ENCODE data around the gene WRNIP1. TPM values are rescaled to one million over a fixed set of nuclear protein-coding genes. Genes with fewer than 3 reads are reported as not detected.

WRNIP1 gene
- total RNA-seq, 4 donors from 2014 or later: 66.0 to 75.6 (median 69.9) TPM

DNA sequence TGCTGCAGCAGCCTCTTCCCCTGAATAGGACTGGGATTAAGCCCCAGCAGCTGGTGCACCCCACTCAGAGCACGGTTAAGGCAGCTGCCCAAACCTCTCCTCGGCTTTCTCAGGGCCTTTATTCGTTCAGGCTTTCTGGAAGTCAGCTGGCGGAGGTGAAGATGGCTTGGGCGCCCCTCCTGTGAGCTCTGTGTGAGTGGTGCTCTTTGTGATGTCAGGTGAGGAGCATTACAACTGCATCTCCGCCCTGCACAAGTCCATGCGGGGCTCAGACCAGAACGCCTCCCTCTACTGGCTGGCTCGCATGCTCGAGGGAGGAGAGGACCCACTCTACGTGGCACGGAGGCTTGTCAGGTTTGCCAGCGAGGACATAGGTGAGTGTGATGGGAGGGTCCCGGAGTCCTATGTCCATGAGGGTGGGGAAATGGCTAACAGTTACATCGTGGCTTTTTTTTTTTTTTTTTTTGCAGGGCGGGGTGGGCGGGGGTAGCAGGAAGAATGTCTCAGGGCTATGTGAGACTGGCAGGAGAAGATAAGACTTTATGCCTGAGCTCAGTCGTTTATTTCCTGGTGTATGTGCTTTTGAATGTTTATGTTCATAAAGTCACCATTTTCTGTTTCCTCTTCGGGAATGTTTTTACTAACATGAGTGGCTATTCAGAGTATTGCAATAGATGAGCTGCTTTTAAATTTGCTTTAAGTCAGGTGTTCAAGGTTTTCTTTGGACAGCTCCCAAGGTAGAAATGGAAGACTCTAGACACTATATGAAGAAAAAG is 18.2 kb downstream of the WRNIP1 start:
- no peak overlapping the region for H3K4me3 ChIP-seq
- TF ChIP-seq POLR2A (IDR thresholded peaks at IDR 0.05): no peak
- TF ChIP-seq, protein P1, sequence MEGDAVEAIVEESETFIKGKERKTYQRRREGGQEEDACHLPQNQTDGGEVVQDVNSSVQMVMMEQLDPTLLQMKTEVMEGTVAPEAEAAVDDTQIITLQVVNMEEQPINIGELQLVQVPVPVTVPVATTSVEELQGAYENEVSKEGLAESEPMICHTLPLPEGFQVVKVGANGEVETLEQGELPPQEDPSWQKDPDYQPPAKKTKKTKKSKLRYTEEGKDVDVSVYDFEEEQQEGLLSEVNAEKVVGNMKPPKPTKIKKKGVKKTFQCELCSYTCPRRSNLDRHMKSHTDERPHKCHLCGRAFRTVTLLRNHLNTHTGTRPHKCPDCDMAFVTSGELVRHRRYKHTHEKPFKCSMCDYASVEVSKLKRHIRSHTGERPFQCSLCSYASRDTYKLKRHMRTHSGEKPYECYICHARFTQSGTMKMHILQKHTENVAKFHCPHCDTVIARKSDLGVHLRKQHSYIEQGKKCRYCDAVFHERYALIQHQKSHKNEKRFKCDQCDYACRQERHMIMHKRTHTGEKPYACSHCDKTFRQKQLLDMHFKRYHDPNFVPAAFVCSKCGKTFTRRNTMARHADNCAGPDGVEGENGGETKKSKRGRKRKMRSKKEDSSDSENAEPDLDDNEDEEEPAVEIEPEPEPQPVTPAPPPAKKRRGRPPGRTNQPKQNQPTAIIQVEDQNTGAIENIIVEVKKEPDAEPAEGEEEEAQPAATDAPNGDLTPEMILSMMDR (IDR thresholded peaks at IDR 0.05): no peak
- no peak for DNase-seq
- intact Hi-C loops (cut with DNase I): loop anchor here (10.0 kb wide), 1 partner anchor 141 kb away; no protein-coding TSS in a partner anchor
- peaks cover 0 to 15% (median 5%) of the 10 kb centered on the region in 3 donors for H3K4me1 ChIP-seq
- no peak overlapping the region for H3K27ac ChIP-seq
- no peaks in the 10 kb centered on the region for H3K27me3 ChIP-seq
- H3K36me3 ChIP-seq: peaks cover 0 to 100% (median 26%) of the 10 kb centered on the region in 3 donors
- H3K9me3 ChIP-seq: no peaks in the 10 kb centered on the region
- 51 to 59% methylated on average over 9 to 12 of the region's 19 CpGs for WGBS, 2 donors

DNA sequence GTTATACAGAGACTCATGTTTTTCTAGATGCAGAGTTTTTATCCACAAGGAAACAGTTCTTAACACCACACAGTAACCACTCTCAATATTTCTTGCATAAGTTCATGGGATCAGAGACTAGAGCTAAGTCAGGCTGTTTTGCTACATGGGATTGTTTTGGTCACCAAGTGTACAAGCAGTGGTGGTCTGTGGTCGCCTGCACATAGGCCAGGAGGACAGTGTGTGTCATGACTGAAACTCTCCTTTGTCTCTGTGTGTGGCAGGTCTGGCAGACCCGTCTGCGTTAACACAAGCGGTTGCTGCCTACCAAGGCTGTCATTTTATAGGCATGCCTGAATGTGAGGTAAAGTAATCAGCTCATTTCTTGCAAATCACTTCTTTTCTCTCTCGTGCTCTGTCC is 18.9 kb downstream of the WRNIP1 start:
- Histone ChIP-seq H3K4me3 (no peak overlapping the region), H3K36me3 (peaks cover 0 to 98% (median 24%) of the 10 kb centered on the region in 3 donors), H3K4me1 (peaks cover 0 to 15% (median 5%) of the 10 kb centered on the region in 3 donors), H3K27ac (no peak overlapping the region), H3K9me3 (no peaks in the 10 kb centered on the region), H3K27me3 (no peaks in the 10 kb centered on the region)
- DNase-seq: no peak
- WGBS, 2 donors: 85 to 88% methylated on average over 5 of the region's 5 CpGs
- intact Hi-C loops (cut with DNase I): loop anchor here (10.0 kb wide), 1 partner anchor 141 kb away; no protein-coding TSS in a partner anchor
- TF ChIP-seq, protein P1 (IDR thresholded peaks at IDR 0.05): no peak
- TF ChIP-seq POLR2A (IDR thresholded peaks at IDR 0.05): no peak

DNA sequence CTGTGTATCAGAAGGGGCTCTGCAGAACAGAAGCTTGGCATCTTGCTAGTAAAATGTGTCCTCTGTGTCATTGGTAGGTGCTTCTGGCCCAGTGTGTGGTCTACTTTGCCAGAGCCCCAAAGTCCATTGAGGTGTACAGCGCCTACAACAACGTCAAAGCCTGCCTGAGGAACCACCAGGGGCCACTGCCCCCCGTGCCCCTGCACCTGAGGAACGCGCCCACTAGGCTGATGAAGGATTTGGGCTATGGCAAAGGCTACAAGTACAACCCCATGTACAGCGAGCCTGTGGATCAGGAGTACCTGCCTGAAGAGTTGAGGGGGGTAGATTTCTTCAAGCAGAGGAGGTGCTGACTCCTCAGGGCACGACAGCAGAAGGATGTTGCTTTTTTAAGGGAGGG is 19.7 kb downstream of the WRNIP1 start:
- 96 to 99% methylated on average over 2 to 5 of the region's 7 CpGs for WGBS, 2 donors
- intact Hi-C loops (cut with DNase I): loop anchor here (10.0 kb wide), 1 partner anchor 140 kb away; no protein-coding TSS in a partner anchor
- TF ChIP-seq POLR2A (IDR thresholded peaks at IDR 0.05): no peak
- TF ChIP-seq, protein P1 (IDR thresholded peaks at IDR 0.05): no peak
- Histone ChIP-seq H3K36me3 (peaks cover 0 to 97% (median 19%) of the 10 kb centered on the region in 3 donors), H3K27me3 (no peaks in the 10 kb centered on the region), H3K9me3 (no peaks in the 10 kb centered on the region), H3K27ac (no peak overlapping the region), H3K4me3 (no peak overlapping the region), H3K4me1 (peaks cover 0 to 15% (median 5%) of the 10 kb centered on the region in 3 donors)
- no peak for DNase-seq

DNA sequence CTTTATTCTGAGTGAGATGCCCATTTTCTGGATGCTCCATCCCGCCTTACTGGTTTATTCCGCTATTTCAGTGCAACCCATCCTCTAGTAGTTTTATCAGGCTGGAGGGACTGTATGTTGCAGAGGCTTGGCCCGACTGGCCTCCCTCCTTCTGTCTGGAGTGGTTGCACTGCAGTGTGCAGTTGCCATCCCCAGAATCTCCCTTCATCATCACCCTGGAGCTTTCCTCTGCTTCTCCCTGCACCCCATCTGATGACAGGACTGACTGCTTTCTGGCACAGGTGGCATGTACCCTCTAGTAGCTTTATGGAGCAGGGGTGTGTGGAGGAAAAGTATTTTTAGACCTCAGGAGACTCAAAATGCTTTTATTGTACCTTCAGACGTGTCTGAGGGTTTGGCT is 21.1 kb downstream of the WRNIP1 start:
- Histone ChIP-seq H3K27ac (no peak overlapping the region), H3K27me3 (no peaks in the 10 kb centered on the region), H3K9me3 (no peaks in the 10 kb centered on the region), H3K36me3 (peaks cover 0 to 84% (median 10%) of the 10 kb centered on the region in 3 donors), H3K4me1 (peaks cover 0 to 28% (median 11%) of the 10 kb centered on the region in 3 donors), H3K4me3 (no peak overlapping the region)
- no peak for TF ChIP-seq POLR2A (IDR thresholded peaks at IDR 0.05)
- TF ChIP-seq, protein P1 (IDR thresholded peaks at IDR 0.05): no peak
- DNase-seq: no peak
- 74 to 82% methylated on average over 4 of the region's 4 CpGs for WGBS, 2 donors
- intact Hi-C loops (cut with DNase I): loop anchor here (10.0 kb wide), 1 partner anchor 139 kb away; no protein-coding TSS in a partner anchor

Data from esophagus squamous epithelium (tissue), 5 donors.